Neuronal stem cell (in vitro differentiated cells): ENCODE data around the gene SELENOM. TPM values are rescaled to one million over a fixed set of nuclear protein-coding genes. Genes with fewer than 3 reads are reported as not detected.

Source experiments
- DNase-seq: peaks from one replicate; pipeline ENCODE4 v3.0.0-alpha.2; 2013; ENCODE audit warnings: low spot score
- H2AFZ ChIP-seq: one replicate; pipeline ENCODE4 v1.6.1; 2013; ENCODE audit warnings: mild to moderate bottlenecking, low read length, inconsistent platforms
- H2AK5ac ChIP-seq: 2 replicates; pipeline ENCODE4 v1.6.1; 2013; ENCODE audit warnings: low read depth, mild to moderate bottlenecking, inconsistent platforms, low read length, moderate library complexity, mixed read lengths
- H2BK120ac ChIP-seq: 2 replicates; pipeline ENCODE4 v1.6.1; 2013; ENCODE audit warnings: low read depth, mild to moderate bottlenecking, inconsistent platforms, low read length, moderate library complexity, mixed read lengths
- H2BK12ac ChIP-seq: one replicate; pipeline ENCODE4 v1.6.1; 2013; ENCODE audit warnings: low read length, inconsistent platforms
- H2BK15ac ChIP-seq: 2 replicates; pipeline ENCODE4 v1.6.1; 2013; ENCODE audit warnings: mild to moderate bottlenecking, low read length, inconsistent platforms, mixed read lengths
- H2BK5ac ChIP-seq: one replicate; pipeline ENCODE4 v1.6.1; 2013; ENCODE audit warnings: inconsistent platforms, mild to moderate bottlenecking, low read length, moderate library complexity
- H3K14ac ChIP-seq: one replicate; pipeline ENCODE4 v1.6.1; 2013; ENCODE audit warnings: low read length, inconsistent platforms
- H3K18ac ChIP-seq: 2 replicates; pipeline ENCODE4 v1.6.1; 2013; ENCODE audit warnings: low read length, inconsistent platforms
- H3K23ac ChIP-seq: 2 replicates; pipeline ENCODE4 v1.6.1; 2013; ENCODE audit warnings: low read depth, mild to moderate bottlenecking, mixed read lengths, low read length, inconsistent platforms; ENCODE audit not compliant: poor library complexity
- H3K27ac ChIP-seq: replicated peaks from 3 replicates; pipeline ENCODE4 v1.5.1; 2013; ENCODE audit warnings: low read length, inconsistent platforms
- H3K27me3 ChIP-seq, 3 experiments: 2 replicates each; pipeline ENCODE4 v1.6.1; 2013; ENCODE audit warnings: low read length in 3 of 3, mild to moderate bottlenecking in 2 of 3, inconsistent platforms in 1 of 3, low read depth in 1 of 3, mixed read lengths in 1 of 3, moderate library complexity in 1 of 3; ENCODE audit not compliant: control insufficient read depth in 3 of 3, insufficient read depth in 3 of 3
- H3K36me3 ChIP-seq, 2 donors: replicated peaks in 1 of 2; 2 replicates each; pipeline ENCODE4 v1.6.1; 2013; ENCODE audit warnings: low read length in 2 of 2; ENCODE audit not compliant: control insufficient read depth in 2 of 2, insufficient read depth in 2 of 2
- H3K4ac ChIP-seq: 2 replicates; pipeline ENCODE4 v1.6.1; 2013; ENCODE audit warnings: inconsistent platforms, mild to moderate bottlenecking, low read length, moderate library complexity
- H3K4me1 ChIP-seq, 2 donors: 1 replicate in 1 of 2; 2 replicates in 1 of 2; pipeline ENCODE4 v1.6.1; 2013; ENCODE audit warnings: low read length in 2 of 2, low read depth in 1 of 2; ENCODE audit not compliant: control insufficient read depth in 2 of 2, insufficient read depth in 1 of 2
- H3K4me2 ChIP-seq: one replicate; pipeline ENCODE4 v1.6.1; 2013; ENCODE audit warnings: mild to moderate bottlenecking, low read length, inconsistent platforms; ENCODE audit not compliant: insufficient read depth, poor library complexity, severe bottlenecking
- H3K4me3 ChIP-seq, 2 donors: 2 replicates each; pipeline ENCODE4 v1.5.1; 2013; ENCODE audit warnings: low read length in 2 of 2, mild to moderate bottlenecking in 2 of 2, inconsistent platforms in 1 of 2, moderate library complexity in 1 of 2
- H3K79me1 ChIP-seq: one replicate; pipeline ENCODE4 v1.6.1; 2013; ENCODE audit warnings: low read depth, mild to moderate bottlenecking, inconsistent platforms, low read length, moderate library complexity
- H3K9ac ChIP-seq: one replicate; pipeline ENCODE4 v1.6.1; 2013; ENCODE audit warnings: mild to moderate bottlenecking, low read depth, low read length, inconsistent platforms; ENCODE audit not compliant: poor library complexity
- H3K9me3 ChIP-seq, 2 donors: replicated peaks in 1 of 2; 2 replicates each; pipeline versions ENCODE3 to v1.6.1; 2013; ENCODE audit warnings: low read length in 2 of 2, mild to moderate bottlenecking in 2 of 2, inconsistent platforms in 1 of 2, low read depth in 1 of 2, mixed read lengths in 1 of 2, moderate library complexity in 1 of 2; ENCODE audit not compliant: control insufficient read depth in 2 of 2, insufficient read depth in 1 of 2
- H4K8ac ChIP-seq: one replicate; pipeline ENCODE4 v1.6.1; 2013; ENCODE audit warnings: low read depth, mild to moderate bottlenecking, inconsistent platforms, low read length, moderate library complexity
- H4K91ac ChIP-seq: one replicate; pipeline ENCODE4 v1.6.1; 2013; ENCODE audit warnings: low read length, low read depth, mild to moderate bottlenecking, inconsistent platforms; ENCODE audit not compliant: poor library complexity
- WGBS, 2 donors: extraction: QIAGEN DNeasy Blood & Tissue Kit; methylation state at CpG; one replicate each; pipeline ENCODE4 v1.1.7; 2013; ENCODE audit warnings: missing lambda C conversion rate in 2 of 2, mixed read lengths in 1 of 2; ENCODE audit not compliant: insufficient read length in 2 of 2, insufficient replicate concordance in 1 of 2; ENCODE audit errors: extremely low coverage in 2 of 2; 5-methylcytosine and 5-hydroxymethylcytosine counted together
- polyA plus RNA-seq, 2 experiments: library from polyadenylated mRNA; stranded (reverse); fragments of 200-250 nt; gene quantifications; one replicate each; pipeline ENCODE4 v1.2.3, GENCODE V29; 2013

SELENOM gene
- polyA plus RNA-seq (2013, experiment 1 of 2) = 44.6 TPM
- 40.6 TPM for polyA plus RNA-seq (2013, experiment 2 of 2)

DNA sequence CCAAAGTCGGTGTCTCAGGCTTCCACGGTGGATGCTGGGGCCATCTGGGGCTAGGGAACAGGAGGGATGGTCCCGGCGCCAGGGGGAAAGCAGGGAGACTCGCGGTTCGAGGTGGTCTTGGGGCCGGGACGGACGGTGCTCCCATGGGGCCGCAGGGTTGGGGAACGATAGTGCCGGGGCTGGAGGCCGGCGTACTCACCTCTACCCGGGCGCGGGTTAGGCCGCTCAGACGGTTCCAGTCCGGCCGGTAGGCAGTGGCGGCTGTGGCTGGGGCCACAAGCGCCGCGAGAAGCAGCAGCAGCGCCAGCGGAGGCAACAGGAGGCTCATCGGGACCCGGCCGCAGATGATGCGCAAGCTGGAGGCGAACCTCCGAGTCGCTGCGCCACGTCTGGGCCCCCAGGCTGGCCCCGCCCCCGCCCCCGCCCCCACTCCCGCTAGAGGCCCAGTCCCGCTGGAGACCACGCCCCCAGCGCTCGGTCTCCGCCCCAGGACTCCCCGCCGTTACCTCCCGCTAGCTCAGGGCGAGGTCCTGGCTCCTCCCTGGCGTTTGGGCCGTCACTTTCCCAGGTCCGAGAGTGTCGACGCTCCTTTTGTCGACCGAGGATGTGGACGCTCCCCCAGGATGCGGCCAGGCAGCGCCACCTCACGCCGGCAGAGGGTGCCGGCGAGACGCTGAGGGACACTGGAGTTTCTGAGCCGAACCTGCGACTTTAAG, at the start of gene SELENOM:
SELENOM (minus strand) TSS at position 391 of the 716 bp plus-strand sequence; CDS start at position 328, 63 bp downstream.
- peak within 1 kb of the TSS; percentile 98 for H2AFZ ChIP-seq
- peak within 1 kb of the TSS; percentile 69 for H2BK5ac ChIP-seq
- H3K18ac ChIP-seq = peak within 1 kb of the TSS; percentile 98
- H3K27ac ChIP-seq = peak within 1 kb of the TSS; percentile 45
- H3K23ac ChIP-seq = peak within 1 kb of the TSS; percentile 76
- no peak within 1 kb of the TSS for H4K91ac ChIP-seq
- peak within 1 kb of the TSS; percentile 74 for H3K9ac ChIP-seq
- H3K14ac ChIP-seq = no peak within 1 kb of the TSS
- H4K8ac ChIP-seq = no peak within 1 kb of the TSS
- peaks cover 0 to 7% of the 10 kb centered on the region in 2 donors for H3K4me1 ChIP-seq
- peaks cover 0 to 23% (median 0%) of the 10 kb centered on the region in 3 experiments for H3K27me3 ChIP-seq
- no peak within 1 kb of the TSS for H2BK12ac ChIP-seq
- H2BK120ac ChIP-seq = no peak within 1 kb of the TSS
- peak; percentile 92 for DNase-seq
- H3K4ac ChIP-seq = no peak within 1 kb of the TSS
- peak within 1 kb of the TSS; percentile 69 for H2BK15ac ChIP-seq
- H3K4me3 ChIP-seq = peak within 1 kb of the TSS; percentile 49 to 87
- no CpG with 5 or more reads among the region's 67 CpGs for WGBS, 2 donors
- H2AK5ac ChIP-seq = peak within 1 kb of the TSS; percentile 88
- H3K36me3 ChIP-seq = peaks cover 1 to 2% of the 10 kb centered on the region in 2 donors
- H3K4me2 ChIP-seq = peak within 1 kb of the TSS; percentile 90
- no peaks in the 10 kb centered on the region for H3K79me1 ChIP-seq
- peaks cover 0 to 1% of the 10 kb centered on the region in 2 donors for H3K9me3 ChIP-seq

- no peak overlapping the region for H3K23ac ChIP-seq
- no peaks in the 10 kb centered on the region for H3K36me3 ChIP-seq
- H2BK5ac ChIP-seq = no peak overlapping the region
- no peaks in the 10 kb centered on the region for H3K79me1 ChIP-seq
- H3K14ac ChIP-seq = no peak overlapping the region
- H2AFZ ChIP-seq = no peak overlapping the region
- no peak overlapping the region for H3K4ac ChIP-seq
- no peaks in the 10 kb centered on the region for H3K4me1 ChIP-seq
- H3K27me3 ChIP-seq = peaks cover 0 to 46% (median 4%) of the 10 kb centered on the region in 3 experiments
- no peak overlapping the region for H3K27ac ChIP-seq
- H3K4me3 ChIP-seq = no peak overlapping the region
- H2BK15ac ChIP-seq = no peak overlapping the region
- H4K8ac ChIP-seq = no peak overlapping the region
- H3K4me2 ChIP-seq = no peak overlapping the region
- no peak overlapping the region for H3K9ac ChIP-seq
- H2BK12ac ChIP-seq = no peak overlapping the region
- no peak overlapping the region for H2BK120ac ChIP-seq
- H3K9me3 ChIP-seq = no peaks in the 10 kb centered on the region
- no CpG with 5 or more reads among the region's 3 CpGs for WGBS, 2 donors
- no peak overlapping the region for H2AK5ac ChIP-seq
- DNase-seq = no peak
- H4K91ac ChIP-seq = no peak overlapping the region
- no peak overlapping the region for H3K18ac ChIP-seq
Measured at GRCh38 chr22:31155422-31155821, 48.1 kb upstream of the SELENOM start.

- no peak overlapping the region for H2AFZ ChIP-seq
- no peak overlapping the region for H3K4me2 ChIP-seq
- WGBS, 2 donors = no CpG with 5 or more reads among the region's 1 CpG
- no peak overlapping the region for H2BK5ac ChIP-seq
- no peaks in the 10 kb centered on the region for H3K36me3 ChIP-seq
- no peaks in the 10 kb centered on the region for H3K9me3 ChIP-seq
- no peak overlapping the region for H3K9ac ChIP-seq
- H2BK15ac ChIP-seq = no peak overlapping the region
- DNase-seq = no peak
- no peak overlapping the region for H2BK120ac ChIP-seq
- H3K79me1 ChIP-seq = no peaks in the 10 kb centered on the region
- H2BK12ac ChIP-seq = no peak overlapping the region
- H2AK5ac ChIP-seq = no peak overlapping the region
- no peak overlapping the region for H3K23ac ChIP-seq
- no peaks in the 10 kb centered on the region for H3K4me1 ChIP-seq
- H3K4ac ChIP-seq = no peak overlapping the region
- no peak overlapping the region for H3K14ac ChIP-seq
- no peak overlapping the region for H4K91ac ChIP-seq
- H4K8ac ChIP-seq = no peak overlapping the region
- no peak overlapping the region for H3K18ac ChIP-seq
- H3K27me3 ChIP-seq = peaks cover 0 to 46% (median 4%) of the 10 kb centered on the region in 3 experiments
- no peak overlapping the region for H3K4me3 ChIP-seq
- no peak overlapping the region for H3K27ac ChIP-seq
Measured at GRCh38 chr22:31154975-31155374, 47.6 kb upstream of the SELENOM start.

- no peak overlapping the region for H3K14ac ChIP-seq
- H3K27ac ChIP-seq = no peak overlapping the region
- no peak for DNase-seq
- no peak overlapping the region for H3K4ac ChIP-seq
- no peak overlapping the region for H3K23ac ChIP-seq
- H3K36me3 ChIP-seq = no peaks in the 10 kb centered on the region
- no peak overlapping the region for H2BK15ac ChIP-seq
- no peak overlapping the region for H3K4me2 ChIP-seq
- H3K4me3 ChIP-seq = no peak overlapping the region
- no peak overlapping the region for H2BK12ac ChIP-seq
- WGBS, 2 donors = no CpG with 5 or more reads among the region's 3 CpGs
- no peak overlapping the region for H2AFZ ChIP-seq
- H2BK5ac ChIP-seq = no peak overlapping the region
- H3K18ac ChIP-seq = no peak overlapping the region
- no peak overlapping the region for H4K91ac ChIP-seq
- H2AK5ac ChIP-seq = no peak overlapping the region
- no peaks in the 10 kb centered on the region for H3K4me1 ChIP-seq
- H4K8ac ChIP-seq = no peak overlapping the region
- no peaks in the 10 kb centered on the region for H3K9me3 ChIP-seq
- peaks cover 0 to 46% (median 4%) of the 10 kb centered on the region in 3 experiments for H3K27me3 ChIP-seq
- no peak overlapping the region for H3K9ac ChIP-seq
- no peak overlapping the region for H2BK120ac ChIP-seq
- no peaks in the 10 kb centered on the region for H3K79me1 ChIP-seq
Measured at GRCh38 chr22:31153357-31153756, 46.0 kb upstream of the SELENOM start.
